Measurements from ENCODE around the gene OSTF1. TPM values are rescaled to one million over a fixed set of nuclear protein-coding genes. Genes with fewer than 3 reads are reported as not detected.

Gene OSTF1
- total RNA-seq, 1 experiment from 2014 or later, result 19.3 TPM

- DNase-seq (ENCODE audit: extremely low read depth, low read depth), result no peak
These were observed 29.2 kb downstream of the OSTF1 start for GRCh38 chr9:75117564-75117963.

DNA sequence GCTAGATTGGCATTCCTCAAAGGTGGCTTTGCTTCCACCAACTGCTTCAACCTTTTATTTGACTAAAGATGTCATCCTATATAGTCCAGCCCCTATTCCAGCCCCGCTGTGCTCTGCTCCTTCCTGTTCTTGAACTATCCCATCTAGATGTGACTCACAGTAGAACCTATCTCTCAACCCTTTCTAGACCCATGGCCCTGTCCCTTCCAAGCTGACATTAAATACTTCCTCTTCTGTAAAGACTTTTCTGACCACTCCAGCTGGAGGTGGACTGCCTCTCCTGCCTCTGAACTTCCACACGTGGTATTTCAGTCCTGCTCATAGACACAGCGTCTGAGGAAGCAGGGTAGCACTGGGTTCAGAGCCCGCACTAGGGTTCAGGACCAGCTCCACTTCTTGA, 32.4 kb downstream of the OSTF1 start:
- DNase-seq (ENCODE audit: extremely low read depth, low read depth), result no peak

GRCh38 chr9:75121914-75122558, 33.7 kb downstream of the OSTF1 start:
- DNase-seq (ENCODE audit: extremely low read depth, low read depth), result no peak

- DNase-seq (ENCODE audit: extremely low read depth, low read depth), result no peak
These were observed 35.4 kb downstream of the OSTF1 start for GRCh38 chr9:75123696-75124095.

DNA sequence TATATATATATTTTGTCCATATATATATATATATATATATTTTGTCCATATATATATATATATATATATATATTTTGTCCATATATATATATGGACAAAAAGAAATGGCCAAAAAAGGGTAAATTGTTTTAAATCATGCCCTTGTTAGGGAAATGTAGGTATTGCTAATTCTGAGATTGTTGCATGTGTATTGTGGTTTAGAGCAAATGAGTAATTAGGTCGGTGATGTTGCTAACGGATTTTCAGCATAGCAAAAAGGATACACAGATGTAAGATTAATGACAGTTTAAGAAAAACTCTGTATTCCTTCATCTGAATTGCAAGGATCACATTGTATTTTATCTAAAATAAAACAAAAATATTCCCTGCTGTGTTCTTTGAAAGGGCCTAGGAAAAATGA, 40.2 kb downstream of the OSTF1 start:
- DNase-seq (ENCODE audit: extremely low read depth, low read depth), result no peak

GRCh38 chr9:75130172-75130571, 41.9 kb downstream of the OSTF1 start:
- DNase-seq (ENCODE audit: extremely low read depth, low read depth), result no peak

GRCh38 chr9:75130621-75131230, 42.4 kb downstream of the OSTF1 start:
- DNase-seq (ENCODE audit: extremely low read depth, low read depth), result no peak

- no peak for DNase-seq (ENCODE audit: extremely low read depth, low read depth)
These were observed 43.4 kb downstream of the OSTF1 start for GRCh38 chr9:75131700-75132099.

DNA sequence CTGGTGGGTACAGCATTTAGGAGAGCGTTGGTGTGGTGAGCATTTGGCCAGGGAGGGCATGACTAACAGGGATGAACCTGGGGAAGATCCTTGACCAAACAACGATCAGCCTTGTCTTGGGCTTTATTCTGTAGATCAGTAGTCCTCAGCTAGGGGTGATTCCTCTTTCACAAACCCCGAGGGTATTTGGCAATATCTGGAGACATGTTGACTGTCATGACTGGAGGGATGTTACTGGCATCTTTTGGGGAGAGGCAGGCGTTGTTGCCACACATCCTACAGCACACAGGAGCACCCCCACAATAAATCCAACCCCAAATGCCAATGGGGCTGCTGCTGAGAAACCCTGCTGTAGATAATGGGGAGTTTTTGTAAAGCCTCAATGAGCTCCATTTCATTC, 43.9 kb downstream of the OSTF1 start:
- DNase-seq (ENCODE audit: extremely low read depth, low read depth), result no peak

- no peak for DNase-seq (ENCODE audit: extremely low read depth, low read depth)
These were observed 45.1 kb downstream of the OSTF1 start for GRCh38 chr9:75133396-75133795.

DNA sequence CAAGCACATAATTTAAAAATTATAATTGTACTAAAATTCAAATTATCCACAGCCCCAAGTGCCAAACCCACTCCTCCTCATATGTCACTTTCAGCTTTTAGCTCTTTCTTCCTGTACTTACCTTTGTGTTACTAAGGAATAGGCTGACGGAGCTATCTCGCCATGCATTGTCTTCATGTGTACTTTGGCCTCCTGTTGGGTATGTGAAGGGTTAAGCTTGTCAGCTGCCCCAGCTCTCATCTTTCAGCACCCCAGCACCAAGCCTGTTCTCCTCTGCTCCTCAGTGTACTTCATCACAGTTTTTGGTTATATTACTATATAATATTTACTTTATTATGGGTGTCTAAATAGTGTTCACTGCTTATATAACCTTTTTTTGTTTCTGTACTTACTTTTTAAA, 46.2 kb downstream of the OSTF1 start:
- DNase-seq (ENCODE audit: extremely low read depth, low read depth), result no peak

- DNase-seq (ENCODE audit: extremely low read depth, low read depth), result no peak
These were observed 50.1 kb downstream of the OSTF1 start for GRCh38 chr9:75138260-75139040.

DNA sequence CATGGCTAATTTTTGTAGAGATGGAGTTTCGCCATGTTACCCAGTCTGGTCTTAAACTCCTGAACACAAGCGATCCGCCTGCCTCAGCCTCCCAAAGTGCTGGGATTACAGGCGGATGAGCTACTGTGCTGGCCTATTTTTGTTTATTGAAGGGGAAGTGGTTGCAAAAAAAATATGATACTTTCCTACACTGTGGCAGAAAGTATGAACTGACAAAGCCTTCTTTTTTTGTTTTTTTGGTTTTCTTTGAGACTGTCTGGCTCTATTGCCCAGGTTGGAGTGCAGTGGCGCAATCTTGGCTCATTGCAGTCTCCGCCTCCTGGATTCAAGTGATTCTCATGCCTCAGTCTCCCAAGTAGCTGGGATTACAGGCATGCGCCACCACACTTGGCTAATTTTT, 50.9 kb downstream of the OSTF1 start:
- no peak for DNase-seq (ENCODE audit: extremely low read depth, low read depth)

DNA sequence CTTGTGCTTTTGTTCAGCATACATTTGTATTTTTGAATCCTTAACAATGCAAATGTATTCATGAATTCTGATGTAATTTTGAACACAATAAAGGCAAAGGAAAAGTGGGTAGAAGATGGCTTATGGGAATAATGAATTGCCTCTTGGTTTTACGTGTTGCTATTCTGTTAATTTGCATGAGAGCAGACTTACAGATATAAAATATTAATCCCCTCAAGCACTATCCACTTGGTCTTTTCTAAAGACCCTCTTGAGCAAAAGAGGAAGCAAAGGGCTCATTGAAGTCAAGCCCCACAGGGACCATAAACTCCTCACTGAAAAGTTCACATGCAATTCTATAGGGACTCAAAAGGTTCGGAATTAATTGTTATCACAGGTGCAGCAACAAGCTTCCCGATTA, 51.9 kb downstream of the OSTF1 start:
- DNase-seq (ENCODE audit: extremely low read depth, low read depth), result no peak

GRCh38 chr9:75142202-75142601, 53.9 kb downstream of the OSTF1 start:
- DNase-seq (ENCODE audit: extremely low read depth, low read depth), result no peak

DNA sequence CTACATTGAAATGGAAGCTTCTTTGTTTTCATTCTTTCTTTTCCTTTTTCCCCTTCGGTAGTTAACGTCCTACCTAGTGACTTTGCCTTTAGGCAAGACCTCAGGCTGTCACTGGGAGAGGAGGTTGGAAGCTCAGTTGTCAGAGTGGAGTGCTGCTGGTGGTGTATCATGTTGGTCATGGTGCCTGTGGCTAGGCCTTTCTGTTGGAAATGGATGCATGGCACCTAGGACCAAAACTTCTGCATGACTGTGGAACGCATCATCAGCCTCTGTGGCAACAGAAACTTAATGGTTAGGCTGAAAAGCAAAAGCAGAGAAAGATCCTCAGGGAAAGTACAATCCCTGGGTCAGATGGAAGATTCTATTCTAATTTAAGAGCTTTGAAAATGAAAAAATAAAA, 57.9 kb downstream of the OSTF1 start:
- DNase-seq (ENCODE audit: extremely low read depth, low read depth), result no peak

DNA sequence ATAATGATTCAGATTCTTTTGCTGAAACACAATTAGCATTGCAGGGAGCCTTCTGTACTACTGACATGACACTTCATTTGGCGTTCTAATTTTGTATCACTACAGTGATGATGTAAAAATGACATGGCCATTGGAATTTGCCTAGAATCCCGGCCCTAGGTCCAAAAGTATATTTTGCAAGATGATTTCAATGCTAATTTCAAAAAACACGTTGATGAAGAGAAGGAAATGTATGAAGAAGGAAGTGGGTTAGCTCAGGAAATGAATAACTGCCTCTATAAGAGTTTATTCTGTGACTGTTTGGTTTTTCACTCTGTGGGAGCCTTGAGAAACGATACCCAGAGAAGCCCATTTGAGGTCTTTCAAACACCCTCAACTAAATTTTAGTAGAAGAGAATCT, 59.3 kb downstream of the OSTF1 start:
- no peak for DNase-seq (ENCODE audit: extremely low read depth, low read depth)

GRCh38 chr9:75148561-75148960, 60.2 kb downstream of the OSTF1 start:
- no peak for DNase-seq (ENCODE audit: extremely low read depth, low read depth)

DNA sequence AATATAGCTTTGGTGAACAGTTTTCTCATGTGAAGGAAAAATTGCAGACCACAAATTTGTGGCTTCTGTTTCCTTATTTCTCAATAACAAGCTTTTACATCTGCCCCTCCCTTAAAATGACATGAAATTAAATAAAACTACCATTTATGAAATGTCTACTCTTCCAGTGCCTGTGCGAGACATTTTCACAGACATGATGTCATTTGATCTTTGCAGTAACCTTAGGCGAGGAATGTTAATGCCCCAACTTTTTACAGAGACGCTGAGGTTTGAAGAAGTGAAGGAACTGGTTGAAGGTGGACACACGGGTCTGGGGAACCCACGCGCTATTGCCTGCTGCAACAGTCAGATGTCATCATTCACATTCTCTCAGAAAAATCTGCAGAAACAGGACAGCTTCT, 61.5 kb downstream of the OSTF1 start:
- DNase-seq (ENCODE audit: extremely low read depth, low read depth), result no peak

DNA sequence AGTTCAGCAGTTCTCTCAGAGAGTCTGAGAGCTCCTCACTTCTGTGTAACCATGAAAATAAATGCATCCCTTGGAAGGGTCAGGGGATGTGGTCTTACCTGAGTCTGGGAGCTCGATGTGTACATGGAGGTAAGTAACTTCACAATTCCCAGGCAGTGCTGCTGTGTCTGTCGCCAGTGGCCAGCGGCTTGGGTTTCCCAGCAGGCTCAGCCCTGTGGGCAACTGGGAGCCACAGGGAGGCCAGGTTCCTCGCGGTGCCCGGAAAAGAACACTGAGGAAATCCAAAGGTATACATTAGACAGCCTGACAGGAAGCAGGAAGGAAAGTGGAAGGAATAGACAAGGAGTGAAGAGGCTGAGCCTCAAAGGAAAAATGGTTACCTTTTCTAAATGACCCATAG, 62.2 kb downstream of the OSTF1 start:
- DNase-seq (ENCODE audit: extremely low read depth, low read depth), result no peak

DNA sequence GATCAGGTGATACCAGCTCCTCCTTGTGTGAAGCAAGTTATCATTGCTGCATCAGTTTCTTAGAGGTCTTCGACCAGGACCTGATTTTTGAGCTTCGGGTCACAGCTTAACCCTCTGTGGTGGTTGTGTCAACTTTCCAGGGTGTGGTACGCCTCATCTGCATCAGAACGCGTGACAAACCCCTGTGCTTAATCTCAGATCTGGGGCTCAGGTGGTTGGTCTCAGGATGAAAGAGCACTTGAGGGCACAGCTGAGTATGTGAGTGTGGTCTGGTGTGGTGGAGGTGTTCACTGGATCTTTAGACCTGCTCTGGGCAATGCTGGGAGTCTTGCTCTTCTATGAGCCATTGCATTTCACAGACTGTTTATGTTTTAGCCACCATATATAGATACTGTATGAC, 64.1 kb downstream of the OSTF1 start:
- DNase-seq (ENCODE audit: extremely low read depth, low read depth), result no peak

DNA sequence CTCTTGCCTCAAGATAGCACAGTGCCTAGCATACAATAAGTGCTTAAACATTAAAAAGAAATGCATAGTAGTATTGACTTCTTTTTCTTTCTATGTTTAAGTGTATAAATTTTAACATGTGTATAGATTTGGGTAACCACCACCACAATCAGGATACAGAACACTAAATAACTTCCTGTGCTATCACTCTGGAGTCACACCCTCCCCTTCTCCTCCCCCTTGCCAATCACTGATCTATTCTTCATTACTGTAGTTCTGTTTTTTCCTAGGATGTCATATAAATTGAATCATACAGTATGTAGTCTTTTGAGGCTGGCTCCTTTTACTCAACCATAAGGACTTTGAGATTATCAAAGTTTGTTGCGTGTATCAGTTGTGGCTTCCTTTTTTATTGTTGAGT, 68.5 kb downstream of the OSTF1 start:
- no peak for DNase-seq (ENCODE audit: extremely low read depth, low read depth)
